GM12878 (cell line): Measurements from ENCODE around the gene RHOBTB1. TPM values are rescaled to one million over a fixed set of nuclear protein-coding genes. Genes with fewer than 3 reads are reported as not detected.

Experiments
- ATAC-seq: fragments of 200-7000 bp; cut with Tn5 transposase; 3 replicates; pipeline ENCODE4 v1.9.1; 2020; ENCODE audit warnings: mild to moderate bottlenecking, moderate library complexity
- BruUV-seq: library from RNA; stranded (reverse); fragments of 400-500 nt; replicated peaks from 2 replicates; lab custom pipeline; 2021; lab: Mats Ljungman, UMichigan
- CTCF ChIA-PET: fragments of 300-600 bp; sonication (Branson Sonifier 250); formaldehyde crosslinking; extraction: SDS; loops from one replicate; lab custom pipeline; 2021; ENCODE audit warnings: inconsistent platforms; lab: Yijun Ruan, JAX
- POLR2A ChIA-PET: fragments of 350-600 bp; formaldehyde crosslinking; extraction: SDS; loops from one replicate; lab custom pipeline; 2021; ENCODE audit warnings: inconsistent platforms; lab: Charles Lee
- RAD21 ChIA-PET: fragments of 300-600 bp; sonication (Branson Sonifier 250); formaldehyde crosslinking; loops from one replicate; lab custom pipeline; 2023; ENCODE audit warnings: antibody characterized with exemption; ENCODE audit not compliant: unreplicated experiment; lab: Charles Lee
- SMC1A ChIA-PET: fragments of 300-600 bp; sonication (Branson Sonifier 250); formaldehyde crosslinking; loops from one replicate; lab custom pipeline; 2023; ENCODE audit not compliant: unreplicated experiment, uncharacterized antibody; lab: Charles Lee
- DNase-seq: peaks from one replicate; pipeline ENCODE4 v3.0.0-alpha.2; 2011; ENCODE audit warnings: low read depth, low spot score
- FAIRE-seq: peaks from 3 replicates; lab custom pipeline; 2011; peaks lifted over from hg19 to GRCh38; lab: Jason Lieb, UNC
- H2AFZ ChIP-seq: 2 replicates; pipeline ENCODE4 v1.6.0; 2011; ENCODE audit warnings: low read depth, low read length, control low read depth; ENCODE audit not compliant: control insufficient read depth
- H3K27ac ChIP-seq: 2 replicates; pipeline ENCODE4 v1.5.1; 2011; ENCODE audit warnings: control low read depth; ENCODE audit not compliant: control insufficient read depth, insufficient read depth
- H3K27me3 ChIP-seq, 2 experiments: replicated peaks in 1 of 2; 2 replicates each; pipeline versions ENCODE4 v1.6.0 to v1.6.1; 2011; ENCODE audit warnings: low read length in 1 of 2; ENCODE audit not compliant: control insufficient read depth in 2 of 2, insufficient read depth in 2 of 2
- H3K36me3 ChIP-seq, 2 experiments: 2 replicates each; pipeline ENCODE4 v1.5.1; 2011; ENCODE audit warnings: low read length in 1 of 2; ENCODE audit not compliant: control insufficient read depth in 2 of 2, insufficient read depth in 2 of 2
- H3K4me1 ChIP-seq: 2 replicates; pipeline ENCODE4 v1.6.1; 2011; ENCODE audit warnings: mild to moderate bottlenecking, low read length, moderate library complexity, mixed read lengths; ENCODE audit not compliant: control insufficient read depth, insufficient read depth
- H3K4me2 ChIP-seq: 2 replicates; pipeline ENCODE4 v1.6.0; 2011; ENCODE audit warnings: control low read depth; ENCODE audit not compliant: control insufficient read depth, insufficient read depth
- H3K4me3 ChIP-seq: fragments of 200-600 bp; sonication (generic); 2 replicates; pipeline ENCODE4 v1.5.1; 2016
- H3K79me2 ChIP-seq: 2 replicates; pipeline ENCODE4 v1.6.0; 2011; ENCODE audit warnings: low read length; ENCODE audit not compliant: control insufficient read depth, insufficient read depth
- H3K9ac ChIP-seq: 2 replicates; pipeline ENCODE4 v1.8.0; 2011; ENCODE audit warnings: low read length, control low read depth, mixed read lengths; ENCODE audit not compliant: control insufficient read depth, insufficient read depth
- H3K9me3 ChIP-seq: replicated peaks from 3 replicates; pipeline ENCODE4 v1.5.1; 2011; ENCODE audit warnings: mild to moderate bottlenecking, low read length; ENCODE audit not compliant: control insufficient read depth, insufficient read depth
- H4K20me1 ChIP-seq: 2 replicates; pipeline ENCODE4 v1.6.0; 2011; ENCODE audit not compliant: control insufficient read depth, insufficient read depth
- CUX1 ChIP-seq: IDR thresholded peaks from 2 replicates; pipeline ENCODE4 v1.6.1; 2012; ENCODE audit warnings: improper control_type of control experiment, low read depth, low read length; ENCODE audit not compliant: insufficient replicate concordance
- FOS ChIP-seq: IDR thresholded peaks from 3 replicates; pipeline ENCODE4 v1.6.1; 2011; ENCODE audit warnings: borderline replicate concordance; ENCODE audit not compliant: insufficient read length; ENCODE audit errors: extremely low read depth
- IKZF1 ChIP-seq: fragments of 450-650 bp; conservative IDR thresholded peaks from 2 replicates; pipeline ENCODE4 v1.6.1; 2017; ENCODE audit warnings: antibody characterized with exemption, mild to moderate bottlenecking
- NR2F1 ChIP-seq: fragments of 450-650 bp; conservative IDR thresholded peaks from 2 replicates; pipeline ENCODE4 v1.6.1; 2017; ENCODE audit warnings: mild to moderate bottlenecking
- POLR2A ChIP-seq: IDR thresholded peaks from 2 replicates; pipeline ENCODE4 v1.6.1; 2011; ENCODE audit warnings: low read depth, mild to moderate bottlenecking, low read length
- RELB ChIP-seq: fragments of 450-650 bp; IDR thresholded peaks from 2 replicates; pipeline ENCODE4 v1.6.1; 2017; ENCODE audit warnings: low read depth, mild to moderate bottlenecking, moderate library complexity
- WGBS: methylation state at CpG from one replicate; pipeline ENCODE4 v1.1.6; 2016; ENCODE audit warnings: low lambda C conversion rate; ENCODE audit not compliant: insufficient replicate concordance, insufficient coverage; ENCODE audit errors: missing lambda C conversion rate; 5-methylcytosine and 5-hydroxymethylcytosine counted together
- in situ Hi-C: fragments of 300-500 bp; cut with MboI; formaldehyde crosslinking; loops from 9 replicates; pipeline ENCODE4 v1.14.3; 2018; ENCODE audit warnings: mixed read lengths
- intact Hi-C: fragments of 100-400 bp; cut with micrococcal nuclease; formaldehyde crosslinking; loops from one replicate; pipeline ENCODE4 v1.14.2; 2022; ENCODE audit not compliant: unreplicated experiment
- polyA plus RNA-seq, 11 experiments: library from polyadenylated mRNA; depleted of rRNA in 4 of 11; unstranded in 6 of 11; stranded (reverse) in 5 of 11; fragments of >200 nt; fragmentation: Nextera tagmentation in 4 of 11; fragmentation: Illumina TruSeq in 1 of 11; extraction: Ambion mirVana in 4 of 11; extraction: Trizol in 1 of 11; gene quantifications; 1 replicate in 1 of 11; 2 replicates in 10 of 11; pipeline versions ENCODE4 v1.2.1 to v1.2.3, GENCODE V29; 2011 to 2016; ENCODE audit warnings: inconsistent platforms in 2 of 11, missing spikeins in 2 of 11, low read depth in 1 of 11
- total RNA-seq, 4 experiments: library from RNA; depleted of rRNA in 3 of 4; stranded (reverse); fragments of >200 nt in 3 of 4; fragmentation: Illumina TruSeq in 1 of 4; extraction: Trizol in 1 of 4; gene quantifications; 2 replicates each; pipeline versions ENCODE4 v1.2.1 to v1.2.3, GENCODE V29; 2013 to 2021

The RHOBTB1 gene
- total and polyA plus RNA-seq, 10 of the 15 experiments (the other 5 are each of a cell fraction or from before 2014, with no cell fraction given), result not detected

GRCh38 chr10:60974463-60975149, 30.6 kb upstream of the RHOBTB1 start:
- ChIA-PET POLR2A (no interaction called here), RAD21 (no interaction called here), SMC1A (interaction anchor here (0.6 kb wide), 1 partner anchor 102 kb away, joined by 3 read pairs; no protein-coding TSS in a partner anchor), CTCF (interaction anchor here (1.5 kb wide), 1 partner anchor 19 kb away, joined by 3 read pairs; no protein-coding TSS in a partner anchor)
- Histone ChIP-seq H4K20me1 (no peaks in the 10 kb centered on the region), H3K9me3 (no peaks in the 10 kb centered on the region), H3K27me3 (no peaks in the 10 kb centered on the region), H3K4me1 (no peaks in the 10 kb centered on the region), H2AFZ (no peak overlapping the region), H3K36me3 (no peaks in the 10 kb centered on the region), H3K27ac (no peak overlapping the region), H3K9ac (no peak overlapping the region), H3K4me2 (no peak overlapping the region), H3K4me3 (no peak overlapping the region), H3K79me2 (no peaks in the 10 kb centered on the region)
- WGBS, result 0% methylated on average over 3 of the region's 3 CpGs
- ATAC-seq (no peak), FAIRE-seq (no peak), DNase-seq (no peak)
- in situ Hi-C loops, result no loop called here
- no peak for TF ChIP-seq RELB
- TF ChIP-seq CUX1, result no peak
- no peak for TF ChIP-seq IKZF1
- TF ChIP-seq NR2F1, result no peak
- no peak for TF ChIP-seq FOS
- no peak for TF ChIP-seq POLR2A
- no TSS peak for BruUV-seq
- intact Hi-C loops, result no loop called here
